AG10803 (cell line): ENCODE measurements around the gene QTRT2.

Experiments
- DNase-seq: peaks from one replicate; pipeline ENCODE4 v3.0.0; 2010; ENCODE audit warnings: low read depth
- H3K4me3 ChIP-seq: 2 replicates; pipeline ENCODE4 v1.5.1; 2011; ENCODE audit warnings: mild to moderate bottlenecking, low read length, control low read depth
- CTCF ChIP-seq: conservative IDR thresholded peaks from 2 replicates; pipeline ENCODE4 v1.5.1; 2011; ENCODE audit warnings: mild to moderate bottlenecking, low read length, control low read depth, inconsistent platforms

The QTRT2 gene

GRCh38 chr3:114025451-114025850 is 31.1 kb upstream of the QTRT2 start:
- DNase-seq, result no peak
- TF ChIP-seq CTCF, result no peak
- no peak overlapping the region for H3K4me3 ChIP-seq

- DNase-seq, result no peak
Measured at GRCh38 chr3:114026331-114026730, 30.2 kb upstream of the QTRT2 start.

GRCh38 chr3:114033721-114034120 is 22.8 kb upstream of the QTRT2 start:
- DNase-seq, result no peak
- no peak for TF ChIP-seq CTCF
- no peak overlapping the region for H3K4me3 ChIP-seq

More at GRCh38 chr3:114026331-114026730, 30.2 kb upstream of the QTRT2 start:
- no peak for TF ChIP-seq CTCF
- H3K4me3 ChIP-seq, result no peak overlapping the region

- no peak for TF ChIP-seq CTCF
- H3K4me3 ChIP-seq, result no peak overlapping the region
- DNase-seq, result no peak
Measured at GRCh38 chr3:114034211-114034610, 22.3 kb upstream of the QTRT2 start.

GRCh38 chr3:114034787-114035545 is 21.6 kb upstream of the QTRT2 start:
- peak; percentile 42 for DNase-seq
- no peak for TF ChIP-seq CTCF

GRCh38 chr3:114035896-114036295 is 20.6 kb upstream of the QTRT2 start:
- no peak overlapping the region for H3K4me3 ChIP-seq
- no peak for TF ChIP-seq CTCF
- DNase-seq, result peak; percentile 49

More at GRCh38 chr3:114034787-114035545, 21.6 kb upstream of the QTRT2 start:
- H3K4me3 ChIP-seq, result no peak overlapping the region

GRCh38 chr3:114043205-114043604 is 13.3 kb upstream of the QTRT2 start:
- no peak for DNase-seq
- no peak overlapping the region for H3K4me3 ChIP-seq
- TF ChIP-seq CTCF, result no peak
